ENCODE data around the gene PTBP1.

Gene PTBP1

DNA sequence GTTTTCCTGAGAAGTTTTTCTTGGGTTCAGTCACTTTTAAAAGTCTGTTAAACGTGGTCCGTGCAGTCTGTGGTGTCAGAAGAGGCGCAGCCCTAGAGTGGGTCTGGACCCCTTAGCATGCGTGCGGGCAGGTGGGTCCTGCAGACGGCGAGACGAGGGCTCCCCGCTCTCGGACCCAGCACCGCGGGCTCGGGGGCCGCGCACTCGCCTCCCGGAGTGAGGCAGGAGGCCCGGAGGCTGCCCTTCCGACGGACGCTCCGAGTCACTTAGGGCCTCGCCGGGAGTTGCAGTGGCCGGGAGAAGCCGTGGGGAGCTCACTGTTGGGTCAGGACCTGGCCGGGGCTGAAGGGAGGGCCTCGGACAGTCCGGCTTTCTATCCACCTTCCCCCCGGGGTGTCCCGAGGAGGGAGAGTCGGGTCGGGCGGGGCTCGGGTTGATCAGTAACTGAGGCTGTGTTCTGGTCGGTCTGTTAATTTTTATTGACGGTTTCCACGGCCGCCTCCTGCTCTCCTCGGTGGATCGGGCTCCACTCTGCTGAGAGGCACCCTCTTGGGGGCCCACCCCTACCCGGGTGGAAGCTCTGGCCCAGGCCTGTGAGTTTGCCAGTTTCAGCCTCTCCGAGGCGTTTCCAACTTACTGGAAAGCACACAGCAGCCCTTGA, 1.3 kb downstream of the PTBP1 start:
- DNase-seq: no peak

DNA sequence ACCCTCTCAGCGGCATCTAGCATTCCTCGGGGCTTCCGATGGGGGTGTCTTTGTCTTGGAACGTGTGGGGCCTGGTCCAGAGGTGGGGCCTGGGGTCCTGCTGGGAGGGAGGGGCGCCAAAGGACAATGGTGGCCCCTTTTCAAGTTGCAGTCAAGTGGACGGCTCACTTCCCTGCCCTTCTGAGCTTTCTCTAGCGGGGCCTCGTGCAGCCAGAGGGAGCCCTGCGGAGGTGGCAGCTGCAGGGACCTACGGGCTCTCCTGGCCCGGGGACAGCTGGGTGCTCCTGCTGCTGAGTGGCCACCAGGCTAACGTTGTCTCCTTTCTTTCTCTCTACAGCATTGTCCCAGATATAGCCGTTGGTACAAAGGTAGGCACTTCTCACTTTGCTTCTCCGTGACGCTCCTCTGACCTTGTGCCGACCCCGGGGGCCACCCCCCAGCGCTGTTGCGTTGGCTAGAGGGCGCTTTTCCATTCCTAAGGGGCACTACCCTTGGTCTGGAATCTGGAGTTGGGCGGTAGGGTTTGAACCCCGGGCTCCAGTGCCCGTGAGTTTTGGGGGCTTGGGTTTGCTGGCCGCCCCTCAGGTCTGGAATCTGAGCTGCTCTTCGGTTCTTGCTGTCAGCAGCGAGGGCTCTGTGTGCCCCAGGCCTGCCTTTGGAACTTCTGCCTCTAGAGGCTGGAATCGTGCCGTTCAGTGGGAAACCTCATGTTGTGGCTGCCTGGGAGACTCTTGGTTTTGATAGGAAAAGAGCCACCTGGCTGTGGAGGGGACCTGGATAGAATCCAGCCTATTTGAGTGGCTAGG, 2.0 kb downstream of the PTBP1 start:
- DNase-seq: peak; percentile 31

DNA sequence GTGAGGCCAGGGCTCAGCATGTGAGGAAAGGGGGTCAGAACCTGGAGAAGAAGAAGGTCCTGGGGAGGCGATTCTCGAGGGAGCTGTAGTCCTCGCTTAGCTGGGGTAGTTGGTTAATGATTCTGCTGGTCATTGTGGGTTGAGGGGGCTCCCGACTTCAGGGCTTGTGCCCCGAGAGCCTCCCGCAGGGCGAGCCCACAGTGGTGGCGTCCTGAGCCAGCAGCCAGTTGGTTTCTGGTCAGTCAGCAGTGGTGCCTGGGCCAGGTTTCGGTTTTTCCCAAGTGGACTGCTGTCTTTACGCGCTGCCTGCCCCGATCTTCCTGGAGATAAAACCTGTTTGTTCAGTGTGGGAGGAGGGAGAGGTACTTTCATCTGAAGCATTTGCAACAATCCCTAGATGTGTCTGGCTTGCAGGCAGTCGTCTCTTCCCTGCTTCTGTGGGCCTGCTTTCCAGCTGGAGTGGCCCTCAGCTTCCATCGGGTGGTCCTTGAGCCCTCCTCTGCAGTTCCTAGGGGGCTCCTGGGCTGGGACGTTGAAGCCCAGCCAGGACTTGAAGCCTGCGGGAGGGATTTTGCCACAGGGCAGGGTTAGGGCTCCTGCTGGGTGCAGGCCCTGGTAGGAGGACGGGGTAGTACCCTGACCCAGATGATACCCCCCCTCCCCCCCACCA, 3.2 kb downstream of the PTBP1 start:
- no peak for DNase-seq

DNA sequence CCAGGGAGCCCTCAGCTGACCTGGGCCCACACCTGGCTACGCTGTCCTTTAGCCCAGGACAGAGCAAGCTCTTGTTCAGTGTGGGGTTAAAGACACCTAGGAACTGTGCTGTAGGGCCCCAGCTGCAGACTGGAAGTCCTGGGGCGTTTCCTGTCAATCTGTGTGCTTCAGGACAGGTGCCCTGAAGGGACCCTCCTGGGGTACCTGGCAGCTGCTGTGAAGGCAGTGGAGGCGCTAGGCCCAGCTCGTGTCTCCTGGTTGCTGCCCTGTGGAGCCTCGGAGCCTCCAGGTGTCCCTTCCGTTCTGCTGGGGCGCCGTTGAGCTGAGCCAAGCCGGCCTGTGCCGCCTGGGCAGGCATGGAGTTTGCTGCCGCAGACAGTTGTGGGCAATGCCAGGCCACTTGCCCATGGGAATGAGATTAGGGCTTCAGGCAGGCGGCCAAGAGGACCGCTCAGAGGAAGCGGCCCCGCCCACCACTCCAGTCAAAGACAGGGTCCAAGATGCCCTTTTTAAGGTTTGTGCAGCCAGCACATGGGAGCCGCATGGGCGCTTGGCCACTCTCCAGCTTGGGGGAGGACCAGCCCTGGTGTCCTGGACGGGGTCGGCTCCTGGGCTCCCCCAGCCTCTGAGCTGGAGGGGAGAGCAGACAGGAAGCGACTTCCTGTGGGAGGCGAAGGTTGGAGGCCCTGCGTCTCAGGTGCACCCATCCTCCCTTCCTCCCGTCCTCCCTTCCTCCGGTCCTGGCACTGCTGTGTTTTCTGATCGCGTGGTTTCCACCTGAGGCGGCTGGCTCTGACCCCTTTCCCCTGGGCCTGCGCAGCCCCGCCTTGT, 4.0 kb downstream of the PTBP1 start:
- peak; percentile 50 for DNase-seq

DNA sequence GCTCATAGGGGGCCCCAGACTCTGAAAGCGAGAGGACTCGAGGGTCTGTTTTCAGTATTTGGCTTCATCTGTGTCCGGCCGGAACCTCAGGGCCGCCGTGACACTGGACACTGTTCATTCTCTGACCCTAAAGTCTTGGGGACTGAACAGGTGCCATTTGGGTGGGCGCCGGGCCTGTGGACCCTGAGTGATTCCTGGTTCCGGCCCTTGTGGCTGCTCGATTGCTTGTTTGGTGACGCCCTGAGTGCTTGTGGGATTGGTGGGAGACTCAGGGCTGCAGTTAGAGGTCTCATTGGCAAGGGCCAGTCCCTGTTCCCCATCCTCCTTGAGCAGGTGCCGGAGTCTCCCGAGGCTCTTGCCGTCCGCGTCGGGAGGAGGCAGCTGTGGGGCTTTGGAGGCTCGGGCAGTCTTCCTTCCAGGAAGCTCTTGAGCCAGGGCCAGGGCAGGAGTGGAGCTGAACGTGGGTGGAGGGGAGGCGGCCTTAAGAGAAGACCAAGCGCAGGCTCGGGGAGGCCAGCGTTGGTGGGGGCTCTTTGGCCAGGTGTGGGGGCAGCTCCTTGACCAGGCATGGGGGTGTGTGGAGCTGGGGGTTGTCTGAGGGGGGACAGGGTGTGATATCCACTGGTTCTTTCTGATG, 4.7 kb downstream of the PTBP1 start:
- no peak for DNase-seq

DNA sequence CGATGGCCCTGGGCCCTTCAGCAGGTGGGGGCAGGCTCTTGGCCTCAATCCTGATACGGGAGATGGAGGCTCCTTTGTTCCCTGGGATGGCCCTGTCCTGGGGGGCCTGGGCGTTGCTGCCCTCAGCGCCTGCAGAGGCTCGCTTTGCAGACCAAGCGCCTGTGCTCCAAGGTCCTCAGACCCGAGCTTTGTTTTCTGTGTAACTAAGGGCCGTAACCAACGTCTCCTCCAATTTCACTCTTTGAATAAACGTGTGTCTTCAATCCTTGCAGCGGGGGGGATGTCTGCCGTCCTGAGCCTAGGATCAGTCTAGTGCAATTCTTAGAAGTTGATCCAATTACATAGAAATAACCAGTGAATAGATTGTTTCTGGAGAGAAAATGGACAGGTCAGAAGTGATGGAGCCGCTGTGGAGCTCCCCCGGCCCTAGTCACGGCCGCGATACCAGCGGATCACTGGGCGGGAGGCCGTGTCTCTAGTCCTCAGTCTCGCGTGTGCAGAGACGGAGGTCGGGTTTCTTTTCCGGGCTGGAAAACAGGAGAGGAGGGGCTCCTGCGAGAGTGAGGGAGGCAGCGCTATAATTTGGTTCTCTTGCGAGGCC, 5.3 kb downstream of the PTBP1 start:
- no peak for DNase-seq

DNA sequence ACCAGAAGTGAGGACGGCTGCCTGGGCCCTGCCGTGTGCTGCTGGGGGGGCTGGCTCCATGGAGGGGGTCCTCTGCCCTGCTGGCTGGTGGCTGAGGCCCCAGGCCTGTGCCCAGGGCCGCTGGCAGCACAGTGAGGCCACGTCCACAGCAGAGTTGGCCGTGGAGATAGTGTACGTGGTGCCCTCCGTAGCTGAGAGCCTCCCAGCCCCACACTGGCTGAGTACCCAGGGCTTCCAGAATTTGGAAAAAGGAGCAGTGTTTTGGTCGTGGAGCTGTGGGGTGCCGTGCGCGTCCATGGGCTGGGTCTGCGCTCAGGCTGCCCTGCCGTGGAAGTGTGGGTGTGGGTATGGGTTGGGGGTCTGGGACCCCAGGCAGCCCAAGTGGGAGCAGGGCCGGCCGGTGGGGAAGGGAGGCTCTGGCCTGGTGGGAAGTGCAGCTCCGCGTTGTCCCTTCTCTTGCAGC, 5.9 kb downstream of the PTBP1 start:
- DNase-seq: no peak

DNA sequence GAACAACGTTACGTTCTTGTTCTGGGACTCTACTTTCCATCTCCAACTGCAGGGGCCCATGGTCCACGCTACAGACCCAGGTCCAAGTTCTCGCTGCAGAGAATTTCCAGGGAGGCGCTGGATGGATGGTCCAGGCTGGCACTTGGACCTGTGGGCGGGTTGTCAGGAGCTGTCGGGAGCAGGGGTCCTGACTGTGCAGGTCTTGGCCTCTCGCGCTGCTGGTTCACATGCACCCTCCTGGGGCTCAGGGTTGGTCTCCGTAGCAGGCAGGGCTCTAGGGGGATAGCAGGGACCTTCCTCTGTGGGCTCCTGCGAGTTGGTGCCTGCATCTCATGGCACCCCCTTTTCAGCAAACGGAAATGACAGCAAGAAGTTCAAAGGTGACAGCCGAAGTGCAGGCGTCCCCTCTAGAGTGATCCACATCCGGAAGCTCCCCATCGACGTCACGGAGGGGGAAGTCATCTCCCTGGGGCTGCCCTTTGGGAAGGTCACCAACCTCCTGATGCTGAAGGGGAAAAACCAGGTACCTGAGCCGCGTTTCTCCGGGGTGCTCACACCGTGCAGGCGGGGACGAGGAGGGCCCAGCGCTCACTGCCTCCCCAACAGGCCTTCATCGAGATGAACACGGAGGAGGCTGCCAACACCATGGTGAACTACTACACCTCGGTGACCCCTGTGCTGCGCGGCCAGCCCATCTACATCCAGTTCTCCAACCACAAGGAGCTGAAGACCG, 6.6 kb downstream of the PTBP1 start:
- no peak for DNase-seq

DNA sequence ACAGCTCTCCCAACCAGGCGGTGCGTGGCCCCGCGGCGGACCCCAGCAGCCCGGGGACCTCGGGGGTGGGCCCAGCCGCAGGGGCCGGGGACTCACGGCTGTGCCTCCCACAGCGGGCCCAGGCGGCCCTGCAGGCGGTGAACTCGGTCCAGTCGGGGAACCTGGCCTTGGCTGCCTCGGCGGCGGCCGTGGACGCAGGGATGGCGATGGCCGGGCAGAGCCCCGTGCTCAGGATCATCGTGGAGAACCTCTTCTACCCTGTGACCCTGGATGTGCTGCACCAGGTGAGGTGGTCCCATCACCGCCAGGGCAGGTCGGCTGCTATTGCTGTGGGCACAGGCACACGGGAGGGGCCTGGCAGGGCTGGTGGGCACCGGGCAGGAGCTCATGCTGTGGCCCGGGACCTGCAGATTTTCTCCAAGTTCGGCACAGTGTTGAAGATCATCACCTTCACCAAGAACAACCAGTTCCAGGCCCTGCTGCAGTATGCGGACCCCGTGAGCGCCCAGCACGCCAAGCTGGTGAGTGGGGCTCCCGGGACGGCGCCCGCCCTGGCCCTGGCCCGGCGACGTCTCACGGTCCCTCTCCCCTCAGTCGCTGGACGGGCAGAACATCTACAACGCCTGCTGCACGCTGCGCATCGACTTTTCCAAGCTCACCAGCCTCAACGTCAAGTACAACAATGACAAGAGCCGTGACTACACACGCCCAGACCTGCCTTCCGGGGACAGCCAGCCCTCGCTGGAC, 7.3 kb downstream of the PTBP1 start:
- DNase-seq: no peak

DNA sequence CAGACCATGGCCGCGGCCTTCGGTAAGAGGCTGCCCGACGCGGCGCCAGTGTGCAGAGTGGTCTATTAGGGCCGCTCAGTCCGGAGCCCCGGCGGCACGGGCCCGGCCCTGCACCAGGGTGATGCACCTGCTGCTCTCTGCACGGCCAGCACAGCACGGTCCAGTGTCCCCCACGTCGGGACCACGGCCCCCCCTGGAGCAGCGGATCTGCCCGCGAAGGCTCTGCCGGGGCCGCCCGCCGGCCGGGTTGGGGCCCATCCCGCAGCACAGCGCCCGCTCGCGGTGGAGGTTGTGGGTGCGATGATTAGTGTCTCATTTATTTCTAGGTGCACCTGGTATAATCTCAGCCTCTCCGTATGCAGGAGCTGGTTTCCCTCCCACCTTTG, 7.9 kb downstream of the PTBP1 start:
- DNase-seq: no peak

DNA sequence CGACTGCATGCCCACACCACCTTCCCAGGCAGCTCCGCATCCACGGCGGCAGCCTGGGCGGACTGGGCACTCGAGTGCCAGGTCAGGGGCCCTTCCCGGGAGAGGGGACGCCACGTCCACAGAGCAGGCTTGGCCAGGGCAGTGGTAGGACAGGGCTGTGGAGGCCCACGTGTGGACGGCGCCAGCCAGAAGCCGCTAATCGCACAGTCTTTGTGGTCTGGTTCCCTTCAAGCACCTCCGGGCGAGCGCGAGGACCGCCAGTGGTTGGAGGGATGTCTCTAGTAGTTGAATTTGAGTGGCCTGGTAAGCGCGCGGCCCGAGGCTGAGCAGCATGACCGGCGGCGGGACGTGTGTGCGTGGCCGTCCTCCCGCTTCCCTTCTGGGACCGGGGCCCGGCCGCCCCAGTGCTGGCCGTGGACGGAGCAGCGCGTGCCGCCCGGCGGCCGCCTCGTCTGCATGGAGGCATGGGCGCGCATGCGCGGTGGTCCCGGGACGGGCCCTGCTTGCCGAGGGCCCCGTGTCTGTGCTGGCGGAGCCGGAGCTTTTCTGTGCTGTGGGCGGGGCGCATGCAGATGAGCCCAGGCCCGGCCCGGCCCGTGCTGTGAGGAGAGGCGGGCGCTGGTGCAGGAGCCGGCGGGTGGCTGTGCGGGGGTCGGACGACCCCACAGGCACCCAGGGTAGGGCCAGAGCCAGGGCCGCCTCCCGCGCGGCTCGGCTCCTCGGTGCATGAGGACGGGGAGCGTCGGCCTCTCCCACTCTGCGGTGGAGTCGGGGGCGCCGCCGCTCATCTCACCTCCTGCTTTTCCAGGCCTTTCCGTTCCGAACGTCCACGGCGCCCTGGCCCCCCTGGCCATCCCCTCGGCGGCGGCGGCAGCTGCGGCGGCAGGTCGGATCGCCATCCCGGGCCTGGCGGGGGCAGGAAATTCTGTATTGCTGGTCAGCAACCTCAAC, 8.6 kb downstream of the PTBP1 start:
- DNase-seq: no peak

DNA sequence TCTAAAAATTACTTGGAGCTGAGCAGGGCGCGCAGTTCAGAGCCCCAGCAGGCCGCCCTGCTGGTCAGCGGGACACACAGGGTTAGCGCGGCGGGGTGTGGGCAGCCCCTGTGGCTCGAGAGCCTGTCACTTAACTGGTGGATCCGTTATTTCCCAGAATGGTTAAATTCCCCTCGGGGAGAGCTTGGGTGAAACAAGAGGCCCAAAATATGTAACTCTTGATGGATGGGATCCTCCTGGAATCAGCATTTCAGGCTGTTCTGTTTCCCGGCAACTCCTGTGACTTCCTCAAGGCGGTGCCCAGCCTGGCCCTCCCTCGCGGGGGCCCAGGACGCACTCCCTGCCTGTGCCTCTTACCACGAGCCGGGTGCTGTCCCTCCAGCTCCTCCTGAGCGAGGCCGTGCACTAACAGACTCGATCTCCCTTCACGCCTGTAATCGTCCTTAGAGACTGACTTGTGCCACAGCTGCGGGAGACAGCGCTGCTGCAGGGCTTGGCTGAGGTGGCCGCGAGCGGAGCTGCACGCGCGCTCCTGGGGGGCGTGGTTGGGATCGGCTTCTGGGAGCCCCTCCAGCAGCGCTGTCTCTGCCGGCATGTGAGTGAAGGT, 9.7 kb downstream of the PTBP1 start:
- DNase-seq: no peak

DNA sequence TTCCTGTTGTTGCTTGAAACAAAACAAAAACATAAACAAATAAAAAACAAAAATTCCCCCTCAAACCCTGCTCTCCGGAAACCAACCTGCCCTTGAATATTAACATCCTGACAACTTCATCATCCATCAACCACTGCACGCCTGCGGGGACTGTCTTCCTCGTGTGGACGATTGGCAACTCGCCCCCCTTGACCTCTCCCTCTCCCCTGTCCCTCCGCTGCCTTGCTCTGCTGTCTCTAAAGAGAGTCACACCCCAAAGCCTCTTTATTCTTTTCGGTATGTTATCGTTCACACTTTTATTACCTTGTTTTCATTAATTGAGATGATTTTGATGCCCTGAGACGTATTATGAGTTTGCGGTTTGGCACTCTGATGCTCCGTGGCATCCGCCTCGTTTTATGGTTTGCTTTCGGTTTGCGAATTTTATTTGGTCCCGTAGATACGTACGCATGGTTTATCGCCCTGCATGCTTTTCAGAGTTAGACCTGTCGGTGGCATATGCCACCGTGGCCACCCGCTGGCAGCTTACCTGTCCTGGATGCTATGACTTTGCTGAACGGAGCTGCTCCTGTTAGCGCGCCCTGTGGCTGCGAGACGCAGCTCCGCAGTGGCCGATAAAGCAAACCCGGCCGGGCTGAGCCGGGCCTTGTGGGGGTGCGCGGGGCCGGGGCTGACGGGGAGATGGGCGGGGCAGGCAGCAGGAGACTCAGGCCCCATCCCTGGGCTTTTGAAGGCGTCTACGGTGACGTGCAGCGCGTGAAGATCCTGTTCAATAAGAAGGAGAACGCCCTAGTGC, 10.6 kb downstream of the PTBP1 start:
- DNase-seq: no peak

DNA sequence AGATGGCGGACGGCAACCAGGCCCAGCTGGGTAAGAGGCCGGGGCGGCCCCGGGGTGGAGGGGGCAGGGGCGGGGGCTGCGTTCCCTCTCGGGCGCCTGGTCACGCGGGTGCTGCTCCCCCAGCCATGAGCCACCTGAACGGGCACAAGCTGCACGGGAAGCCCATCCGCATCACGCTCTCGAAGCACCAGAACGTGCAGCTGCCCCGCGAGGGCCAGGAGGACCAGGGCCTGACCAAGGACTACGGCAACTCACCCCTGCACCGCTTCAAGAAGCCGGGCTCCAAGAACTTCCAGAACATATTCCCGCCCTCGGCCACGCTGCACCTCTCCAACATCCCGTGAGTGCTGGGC, 11.1 kb downstream of the PTBP1 start:
- DNase-seq: no peak

DNA sequence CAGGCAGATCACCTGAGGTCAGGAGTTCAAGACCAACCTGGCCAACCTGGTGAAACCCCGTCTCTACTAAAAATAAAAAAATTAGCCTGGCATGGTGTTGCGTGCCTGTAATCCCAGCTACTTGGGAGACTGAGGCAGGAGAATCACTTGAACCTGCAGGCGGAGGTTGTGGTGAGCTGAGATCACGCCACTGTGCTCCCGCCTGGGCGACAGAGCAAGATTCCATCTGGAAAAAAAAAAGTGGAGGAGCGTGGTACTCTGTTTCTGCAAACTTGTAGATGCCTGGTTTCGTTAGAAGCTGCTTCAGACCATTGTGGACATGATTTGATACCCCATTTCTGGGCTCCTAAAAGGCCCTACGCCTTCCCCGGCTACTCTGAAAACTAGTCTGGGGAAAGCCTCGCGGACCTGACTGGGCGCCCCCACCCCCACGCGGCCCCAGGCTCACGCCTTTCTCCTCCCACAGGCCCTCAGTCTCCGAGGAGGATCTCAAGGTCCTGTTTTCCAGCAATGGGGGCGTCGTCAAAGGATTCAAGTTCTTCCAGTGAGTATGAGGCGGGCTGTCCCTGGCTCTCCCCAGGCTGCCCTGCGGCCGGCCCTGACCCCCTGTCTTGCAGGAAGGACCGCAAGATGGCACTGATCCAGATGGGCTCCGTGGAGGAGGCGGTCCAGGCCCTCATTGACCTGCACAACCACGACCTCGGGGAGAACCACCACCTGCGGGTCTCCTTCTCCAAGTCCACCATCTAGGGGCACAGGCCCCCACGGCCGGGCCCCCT, 13.0 kb downstream of the PTBP1 start:
- no peak for DNase-seq

DNA sequence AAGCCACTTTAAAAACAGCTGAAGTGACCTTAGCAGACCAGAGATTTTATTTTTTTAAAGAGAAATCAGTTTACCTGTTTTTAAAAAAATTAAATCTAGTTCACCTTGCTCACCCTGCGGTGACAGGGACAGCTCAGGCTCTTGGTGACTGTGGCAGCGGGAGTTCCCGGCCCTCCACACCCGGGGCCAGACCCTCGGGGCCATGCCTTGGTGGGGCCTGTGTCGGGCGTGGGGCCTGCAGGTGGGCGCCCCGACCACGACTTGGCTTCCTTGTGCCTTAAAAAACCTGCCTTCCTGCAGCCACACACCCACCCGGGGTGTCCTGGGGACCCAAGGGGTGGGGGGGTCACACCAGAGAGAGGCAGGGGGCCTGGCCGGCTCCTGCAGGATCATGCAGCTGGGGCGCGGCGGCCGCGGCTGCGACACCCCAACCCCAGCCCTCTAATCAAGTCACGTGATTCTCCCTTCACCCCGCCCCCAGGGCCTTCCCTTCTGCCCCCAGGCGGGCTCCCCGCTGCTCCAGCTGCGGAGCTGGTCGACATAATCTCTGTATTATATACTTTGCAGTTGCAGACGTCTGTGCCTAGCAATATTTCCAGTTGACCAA, 13.7 kb downstream of the PTBP1 start:
- DNase-seq: no peak

DNA sequence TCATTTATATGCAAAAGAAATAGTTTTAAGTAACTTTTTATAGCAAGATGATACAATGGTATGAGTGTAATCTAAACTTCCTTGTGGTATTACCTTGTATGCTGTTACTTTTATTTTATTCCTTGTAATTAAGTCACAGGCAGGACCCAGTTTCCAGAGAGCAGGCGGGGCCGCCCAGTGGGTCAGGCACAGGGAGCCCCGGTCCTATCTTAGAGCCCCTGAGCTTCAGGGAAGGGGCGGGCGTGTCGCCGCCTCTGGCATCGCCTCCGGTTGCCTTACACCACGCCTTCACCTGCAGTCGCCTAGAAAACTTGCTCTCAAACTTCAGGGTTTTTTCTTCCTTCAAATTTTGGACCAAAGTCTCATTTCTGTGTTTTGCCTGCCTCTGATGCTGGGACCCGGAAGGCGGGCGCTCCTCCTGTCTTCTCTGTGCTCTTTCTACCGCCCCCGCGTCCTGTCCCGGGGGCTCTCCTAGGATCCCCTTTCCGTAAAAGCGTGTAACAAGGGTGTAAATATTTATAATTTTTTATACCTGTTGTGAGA, 14.3 kb downstream of the PTBP1 start:
- no peak for DNase-seq
